PC-9 (cell line): ENCODE results near the gene ISG20. TPM values are rescaled to one million over a fixed set of nuclear protein-coding genes. Genes with fewer than 3 reads are reported as not detected.

ENCODE experiments used
- BruUV-seq: library from RNA; stranded (reverse); fragments of 400-500 nt; replicated peaks from 2 replicates; lab custom pipeline; 2021; lab: Mats Ljungman, UMichigan
- CTCF ChIA-PET: fragments of 300-600 bp; sonication (Branson Sonifier 250); formaldehyde crosslinking; loops from one replicate; lab custom pipeline; 2022; ENCODE audit warnings: antibody characterized with exemption; lab: Charles Lee
- POLR2A ChIA-PET: fragments of 300-600 bp; sonication (Branson Sonifier 250); formaldehyde crosslinking; loops from one replicate; lab custom pipeline; 2022; ENCODE audit warnings: antibody characterized with exemption; ENCODE audit not compliant: unreplicated experiment; lab: Charles Lee
- DNase-seq, 2 experiments: peaks; one replicate each; pipeline versions ENCODE4 v3.0.0 to v3.0.0-alpha.2; 2015 to 2022; ENCODE audit warnings: mixed read lengths in 1 of 2
- H2AFZ ChIP-seq: fragments of 200-600 bp; sonication (generic); 2 replicates; pipeline ENCODE4 v1.8.1; 2017; ENCODE audit warnings: antibody characterized with exemption
- H3F3A ChIP-seq: fragments of 200-600 bp; sonication (generic); 2 replicates; pipeline ENCODE4 v1.8.1; 2017; ENCODE audit warnings: antibody characterized with exemption, mild to moderate bottlenecking, low read depth; ENCODE audit not compliant: insufficient read depth
- H3K27ac ChIP-seq: fragments of 200-600 bp; sonication (generic); 2 replicates; pipeline ENCODE4 v1.6.1; 2016; ENCODE audit warnings: mixed run types
- H3K27me3 ChIP-seq: fragments of 200-600 bp; sonication (generic); 2 replicates; pipeline ENCODE4 v1.6.1; 2016; ENCODE audit warnings: low read depth, mixed run types; ENCODE audit not compliant: insufficient read depth
- H3K36me3 ChIP-seq: fragments of 200-600 bp; sonication (generic); 2 replicates; pipeline ENCODE4 v1.6.1; 2016; ENCODE audit warnings: low read depth, mixed run types
- H3K4me1 ChIP-seq: fragments of 200-600 bp; sonication (generic); replicated peaks from 2 replicates; pipeline ENCODE4 v1.6.1; 2016; ENCODE audit warnings: mixed run types; ENCODE audit not compliant: insufficient read depth
- H3K4me2 ChIP-seq: fragments of 200-600 bp; sonication (generic); 2 replicates; pipeline ENCODE4 v1.6.1; 2017; ENCODE audit warnings: mixed run types
- H3K4me3 ChIP-seq: fragments of 200-600 bp; sonication (generic); 2 replicates; pipeline ENCODE4 v1.6.1; 2016; ENCODE audit warnings: mixed run types
- H3K79me2 ChIP-seq: fragments of 200-600 bp; sonication (generic); 2 replicates; pipeline ENCODE4 v1.6.1; 2017; ENCODE audit warnings: low read depth, mixed run types
- H3K9me2 ChIP-seq: fragments of 200-600 bp; sonication (generic); 2 replicates; pipeline ENCODE4 v1.8.1; 2017; ENCODE audit warnings: mild to moderate bottlenecking; ENCODE audit not compliant: insufficient read depth
- H3K9me3 ChIP-seq: fragments of 200-600 bp; sonication (generic); 2 replicates; pipeline ENCODE4 v1.8.1; 2016; ENCODE audit warnings: low read depth; ENCODE audit not compliant: insufficient read depth
- H4K20me1 ChIP-seq: fragments of 200-600 bp; sonication (generic); 2 replicates; pipeline ENCODE4 v1.8.1; 2017; ENCODE audit not compliant: insufficient read depth
- EZH2 ChIP-seq: fragments of 200-600 bp; sonication (generic); IDR thresholded peaks from 2 replicates; pipeline ENCODE4 v1.8.0; 2017; ENCODE audit warnings: antibody characterized with exemption, low read depth
- intact Hi-C: fragments of 100-400 bp; cut with micrococcal nuclease; formaldehyde crosslinking; loops from one replicate; pipeline ENCODE4 v1.10.0; 2022; ENCODE audit not compliant: unreplicated experiment
- total RNA-seq: library from RNA; stranded (reverse); gene quantifications from 2 replicates; pipeline ENCODE4 v1.2.3, GENCODE V29; 2021
- TF ChIP-seq, protein P1 (sequence below): fragments of 200-600 bp; sonication (generic); conservative IDR thresholded peaks from 2 replicates; pipeline ENCODE4 v1.6.1; 2017; ENCODE audit warnings: mixed run types, antibody characterized with exemption, mild to moderate bottlenecking, moderate library complexity

ISG20 gene
- total RNA-seq, 1 experiment from 2014 or later, result 2.5 TPM

DNA sequence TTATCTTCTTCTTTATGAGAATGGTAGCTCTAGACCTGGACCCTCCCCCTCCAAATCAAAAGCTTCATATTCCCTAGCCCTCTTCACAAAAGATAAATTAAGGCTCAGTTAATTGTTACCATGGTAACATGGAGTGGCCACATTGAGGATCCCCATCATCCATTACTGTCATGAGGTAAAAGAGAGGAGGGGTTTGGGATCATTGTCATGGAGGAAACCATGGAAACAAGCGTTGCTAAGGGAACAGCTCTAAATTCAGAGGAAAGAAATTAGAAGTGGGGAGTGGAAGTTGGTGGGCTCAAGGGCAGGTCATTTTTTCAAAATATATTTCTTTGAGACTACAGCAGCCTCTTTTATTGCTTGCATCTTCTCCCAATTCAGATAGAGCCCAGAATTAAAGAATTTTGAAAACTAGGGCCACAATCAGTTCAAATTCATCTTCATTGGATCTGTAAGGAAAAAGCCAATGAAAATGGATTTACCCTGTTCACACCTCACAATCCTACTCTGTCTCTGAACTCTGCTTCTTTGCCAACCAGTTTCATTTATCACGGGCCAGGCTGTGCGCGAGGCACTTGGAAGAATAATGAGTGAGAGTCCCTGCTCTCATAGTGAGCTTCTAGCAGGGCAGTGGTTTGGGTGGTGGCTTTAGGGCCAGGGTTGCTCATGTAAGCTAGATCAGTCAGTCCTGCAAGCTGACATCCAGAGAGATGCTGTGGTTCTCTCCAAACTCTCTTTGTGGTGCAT, 29.3 kb upstream of the ISG20 start:
- no peak for DNase-seq
- H3K27me3 ChIP-seq, result peaks cover 51% of the 10 kb centered on the region
- BruUV-seq, result no TSS peak
- CTCF ChIA-PET, result no interaction called here
- no peak overlapping the region for H3K27ac ChIP-seq
- no peak overlapping the region for H2AFZ ChIP-seq
- H3F3A ChIP-seq, result no peaks in the 10 kb centered on the region
- intact Hi-C loops, result no loop called here
- no peaks in the 10 kb centered on the region for H3K9me3 ChIP-seq
- H3K79me2 ChIP-seq, result no peaks in the 10 kb centered on the region
- TF ChIP-seq, protein P1, sequence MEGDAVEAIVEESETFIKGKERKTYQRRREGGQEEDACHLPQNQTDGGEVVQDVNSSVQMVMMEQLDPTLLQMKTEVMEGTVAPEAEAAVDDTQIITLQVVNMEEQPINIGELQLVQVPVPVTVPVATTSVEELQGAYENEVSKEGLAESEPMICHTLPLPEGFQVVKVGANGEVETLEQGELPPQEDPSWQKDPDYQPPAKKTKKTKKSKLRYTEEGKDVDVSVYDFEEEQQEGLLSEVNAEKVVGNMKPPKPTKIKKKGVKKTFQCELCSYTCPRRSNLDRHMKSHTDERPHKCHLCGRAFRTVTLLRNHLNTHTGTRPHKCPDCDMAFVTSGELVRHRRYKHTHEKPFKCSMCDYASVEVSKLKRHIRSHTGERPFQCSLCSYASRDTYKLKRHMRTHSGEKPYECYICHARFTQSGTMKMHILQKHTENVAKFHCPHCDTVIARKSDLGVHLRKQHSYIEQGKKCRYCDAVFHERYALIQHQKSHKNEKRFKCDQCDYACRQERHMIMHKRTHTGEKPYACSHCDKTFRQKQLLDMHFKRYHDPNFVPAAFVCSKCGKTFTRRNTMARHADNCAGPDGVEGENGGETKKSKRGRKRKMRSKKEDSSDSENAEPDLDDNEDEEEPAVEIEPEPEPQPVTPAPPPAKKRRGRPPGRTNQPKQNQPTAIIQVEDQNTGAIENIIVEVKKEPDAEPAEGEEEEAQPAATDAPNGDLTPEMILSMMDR, result no peak
- no peak for TF ChIP-seq EZH2
- POLR2A ChIA-PET, result no interaction called here
- H3K9me2 ChIP-seq, result no peaks in the 10 kb centered on the region
- no peaks in the 10 kb centered on the region for H4K20me1 ChIP-seq
- H3K4me1 ChIP-seq, result no peaks in the 10 kb centered on the region
- no peak overlapping the region for H3K4me2 ChIP-seq
- H3K4me3 ChIP-seq, result no peak overlapping the region
- H3K36me3 ChIP-seq, result no peaks in the 10 kb centered on the region

DNA sequence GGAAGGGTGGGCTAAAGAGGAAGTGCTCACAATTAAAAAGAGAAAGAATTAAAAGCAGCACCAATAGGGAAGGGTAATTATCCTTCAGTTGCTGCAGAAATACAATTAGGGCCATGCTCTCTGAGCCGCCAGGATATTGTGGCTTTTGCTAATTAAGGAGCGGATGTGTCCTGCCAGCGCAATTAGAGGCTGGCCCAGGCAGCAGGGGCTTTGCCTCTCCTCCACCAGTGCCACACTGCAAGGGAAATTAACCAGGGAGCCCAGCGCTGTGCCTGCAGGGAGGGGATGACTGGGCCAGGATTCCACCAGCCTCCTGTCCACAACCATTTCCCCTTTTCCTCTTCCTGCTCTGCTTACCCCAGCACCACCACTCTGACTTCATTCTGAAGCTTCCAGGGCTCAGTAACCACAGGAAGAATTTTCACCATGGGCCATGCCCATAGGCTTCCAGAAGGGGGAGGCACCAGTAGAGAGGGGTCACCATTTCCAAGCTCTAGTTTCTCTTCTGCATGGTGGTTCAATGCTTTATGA, 28.1 kb upstream of the ISG20 start:
- ChIA-PET CTCF (interaction anchor here (0.6 kb wide), 1 partner anchor 391 kb away, joined by 5 read pairs; no protein-coding TSS in a partner anchor), POLR2A (no interaction called here)
- no peaks in the 10 kb centered on the region for H3K9me2 ChIP-seq
- no TSS peak for BruUV-seq
- no peak overlapping the region for H2AFZ ChIP-seq
- no peak overlapping the region for H3K4me2 ChIP-seq
- no peak for DNase-seq
- H3K4me3 ChIP-seq, result no peak overlapping the region
- intact Hi-C loops, result no loop called here
- TF ChIP-seq EZH2, result no peak
- TF ChIP-seq, protein P1, result no peak
- H3K27me3 ChIP-seq, result peaks cover 40% of the 10 kb centered on the region
- no peak overlapping the region for H3K27ac ChIP-seq
- no peaks in the 10 kb centered on the region for H3F3A ChIP-seq
- H3K79me2 ChIP-seq, result no peaks in the 10 kb centered on the region
- H3K36me3 ChIP-seq, result no peaks in the 10 kb centered on the region
- H3K9me3 ChIP-seq, result no peaks in the 10 kb centered on the region
- no peaks in the 10 kb centered on the region for H3K4me1 ChIP-seq
- no peaks in the 10 kb centered on the region for H4K20me1 ChIP-seq

DNA sequence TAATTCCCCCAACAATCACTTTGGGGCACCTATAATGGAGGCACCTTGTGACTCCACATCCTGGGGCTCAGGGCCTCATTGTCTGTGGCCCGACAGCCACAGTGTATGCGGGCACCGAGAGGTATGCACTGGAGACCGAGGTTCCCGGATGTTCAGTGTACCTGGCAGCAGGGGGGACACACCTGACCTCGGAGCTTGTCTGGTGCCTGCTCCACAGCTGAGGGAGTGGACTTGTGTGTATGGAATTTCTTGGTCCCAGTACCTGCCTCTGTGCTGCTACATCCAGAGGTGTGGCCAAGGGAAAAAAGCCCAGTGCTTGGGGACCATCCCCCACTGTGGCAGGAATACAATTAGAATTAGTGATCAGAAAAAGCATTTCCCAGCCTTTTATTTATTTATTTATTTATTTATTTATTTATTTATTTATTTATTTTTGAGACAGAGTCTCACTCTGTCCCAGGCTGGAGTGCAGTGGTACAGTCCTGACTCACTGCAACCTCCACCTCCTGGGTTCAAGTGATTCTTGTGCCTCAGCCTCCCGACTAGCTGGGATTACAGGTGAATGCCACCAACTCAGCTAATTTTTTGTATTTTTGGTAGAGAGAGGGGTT, 26.5 kb upstream of the ISG20 start:
- Histone ChIP-seq H2AFZ (no peak overlapping the region), H3K9me3 (no peaks in the 10 kb centered on the region), H3K27ac (no peak overlapping the region), H3K27me3 (peaks cover 28% of the 10 kb centered on the region), H3K4me2 (no peak overlapping the region), H3K4me1 (no peaks in the 10 kb centered on the region), H3K36me3 (no peaks in the 10 kb centered on the region), H3K4me3 (no peak overlapping the region), H4K20me1 (no peaks in the 10 kb centered on the region), H3F3A (no peaks in the 10 kb centered on the region), H3K9me2 (peaks cover 3% of the 10 kb centered on the region; the same call in 1 of the 2 replicates), H3K79me2 (no peaks in the 10 kb centered on the region)
- TF ChIP-seq, protein P1, result no peak
- no peak for TF ChIP-seq EZH2
- no TSS peak for BruUV-seq
- intact Hi-C loops, result no loop called here
- ChIA-PET CTCF (no interaction called here), POLR2A (no interaction called here)
- DNase-seq, result no peak
